GM12878 (cell line): ENCODE results near the gene KBTBD8. TPM values are rescaled to one million over a fixed set of nuclear protein-coding genes. Genes with fewer than 3 reads are reported as not detected.

Experiments used
- ATAC-seq: fragments of 200-7000 bp; cut with Tn5 transposase; 3 replicates; pipeline ENCODE4 v1.9.1; 2020; ENCODE audit warnings: mild to moderate bottlenecking, moderate library complexity
- BruUV-seq: library from RNA; stranded (reverse); fragments of 400-500 nt; replicated peaks from 2 replicates; lab custom pipeline; 2021; lab: Mats Ljungman, UMichigan
- CTCF ChIA-PET: fragments of 300-600 bp; sonication (Branson Sonifier 250); formaldehyde crosslinking; extraction: SDS; loops from one replicate; lab custom pipeline; 2021; ENCODE audit warnings: inconsistent platforms; lab: Yijun Ruan, JAX
- POLR2A ChIA-PET: fragments of 350-600 bp; formaldehyde crosslinking; extraction: SDS; loops from one replicate; lab custom pipeline; 2021; ENCODE audit warnings: inconsistent platforms; lab: Charles Lee
- RAD21 ChIA-PET: fragments of 300-600 bp; sonication (Branson Sonifier 250); formaldehyde crosslinking; loops from one replicate; lab custom pipeline; 2023; ENCODE audit warnings: antibody characterized with exemption; ENCODE audit not compliant: unreplicated experiment; lab: Charles Lee
- SMC1A ChIA-PET: fragments of 300-600 bp; sonication (Branson Sonifier 250); formaldehyde crosslinking; loops from one replicate; lab custom pipeline; 2023; ENCODE audit not compliant: unreplicated experiment, uncharacterized antibody; lab: Charles Lee
- DNase-seq: peaks from one replicate; pipeline ENCODE4 v3.0.0-alpha.2; 2011; ENCODE audit warnings: low read depth, low spot score
- FAIRE-seq: peaks from 3 replicates; lab custom pipeline; 2011; peaks lifted over from hg19 to GRCh38; lab: Jason Lieb, UNC
- H2AFZ ChIP-seq: 2 replicates; pipeline ENCODE4 v1.6.0; 2011; ENCODE audit warnings: low read depth, low read length, control low read depth; ENCODE audit not compliant: control insufficient read depth
- H3K27ac ChIP-seq: 2 replicates; pipeline ENCODE4 v1.5.1; 2011; ENCODE audit warnings: control low read depth; ENCODE audit not compliant: control insufficient read depth, insufficient read depth
- H3K27me3 ChIP-seq, 2 experiments: replicated peaks in 1 of 2; 2 replicates each; pipeline versions ENCODE4 v1.6.0 to v1.6.1; 2011; ENCODE audit warnings: low read length in 1 of 2; ENCODE audit not compliant: control insufficient read depth in 2 of 2, insufficient read depth in 2 of 2
- H3K36me3 ChIP-seq, 2 experiments: 2 replicates each; pipeline ENCODE4 v1.5.1; 2011; ENCODE audit warnings: low read length in 1 of 2; ENCODE audit not compliant: control insufficient read depth in 2 of 2, insufficient read depth in 2 of 2
- H3K4me1 ChIP-seq: 2 replicates; pipeline ENCODE4 v1.6.1; 2011; ENCODE audit warnings: mild to moderate bottlenecking, low read length, moderate library complexity, mixed read lengths; ENCODE audit not compliant: control insufficient read depth, insufficient read depth
- H3K4me2 ChIP-seq: 2 replicates; pipeline ENCODE4 v1.6.0; 2011; ENCODE audit warnings: control low read depth; ENCODE audit not compliant: control insufficient read depth, insufficient read depth
- H3K4me3 ChIP-seq: fragments of 200-600 bp; sonication (generic); 2 replicates; pipeline ENCODE4 v1.5.1; 2016
- H3K79me2 ChIP-seq: 2 replicates; pipeline ENCODE4 v1.6.0; 2011; ENCODE audit warnings: low read length; ENCODE audit not compliant: control insufficient read depth, insufficient read depth
- H3K9ac ChIP-seq: 2 replicates; pipeline ENCODE4 v1.8.0; 2011; ENCODE audit warnings: low read length, control low read depth, mixed read lengths; ENCODE audit not compliant: control insufficient read depth, insufficient read depth
- H3K9me3 ChIP-seq: replicated peaks from 3 replicates; pipeline ENCODE4 v1.5.1; 2011; ENCODE audit warnings: mild to moderate bottlenecking, low read length; ENCODE audit not compliant: control insufficient read depth, insufficient read depth
- H4K20me1 ChIP-seq: 2 replicates; pipeline ENCODE4 v1.6.0; 2011; ENCODE audit not compliant: control insufficient read depth, insufficient read depth
- CBFB ChIP-seq: IDR thresholded peaks from 2 replicates; pipeline ENCODE4 v1.6.1; 2016; ENCODE audit warnings: antibody characterized with exemption, low read depth
- CHD4 ChIP-seq: fragments of 200-600 bp; sonication (generic); IDR thresholded peaks from 2 replicates; pipeline ENCODE4 v1.6.1; 2016; ENCODE audit warnings: mild to moderate bottlenecking
- CREB1 ChIP-seq: IDR thresholded peaks from 2 replicates; pipeline ENCODE4 v1.6.1; 2012; ENCODE audit warnings: low read depth, mild to moderate bottlenecking, inconsistent platforms
- GATAD2B ChIP-seq: fragments of 450-650 bp; conservative IDR thresholded peaks from 2 replicates; pipeline ENCODE4 v1.6.1; 2017; ENCODE audit warnings: low read depth, mild to moderate bottlenecking, moderate library complexity
- POLR2AphosphoS2 ChIP-seq: IDR thresholded peaks from 2 replicates; pipeline ENCODE4 v1.6.1; 2011; ENCODE audit warnings: low read depth, mild to moderate bottlenecking, low read length, improper control_type of control experiment, moderate library complexity
- POU2F2 ChIP-seq: IDR thresholded peaks from 3 replicates; pipeline ENCODE4 v1.6.1; 2011; ENCODE audit warnings: low read depth, mild to moderate bottlenecking, low read length, borderline replicate concordance
- RELA ChIP-seq: fragments of 450-650 bp; IDR thresholded peaks from 2 replicates; pipeline ENCODE4 v1.8.0; 2014; ENCODE audit warnings: borderline replicate concordance; ENCODE audit not compliant: partially characterized antibody
- STAT1 ChIP-seq: fragments of 450-650 bp; conservative IDR thresholded peaks from 2 replicates; pipeline ENCODE4 v1.6.1; 2014; ENCODE audit warnings: antibody characterized with exemption, mild to moderate bottlenecking
- ZNF207 ChIP-seq: fragments of 450-650 bp; IDR thresholded peaks from 2 replicates; pipeline ENCODE4 v1.6.1; 2014; ENCODE audit warnings: antibody characterized with exemption, mild to moderate bottlenecking, borderline replicate concordance
- ZNF384 ChIP-seq: IDR thresholded peaks from 2 replicates; pipeline ENCODE4 v1.6.1; 2012; ENCODE audit warnings: low read depth, mild to moderate bottlenecking, low read length, improper control_type of control experiment, borderline replicate concordance
- WGBS: methylation state at CpG from one replicate; pipeline ENCODE4 v1.1.6; 2016; ENCODE audit warnings: low lambda C conversion rate; ENCODE audit not compliant: insufficient replicate concordance, insufficient coverage; ENCODE audit errors: missing lambda C conversion rate; 5-methylcytosine and 5-hydroxymethylcytosine counted together
- in situ Hi-C: fragments of 300-500 bp; cut with MboI; formaldehyde crosslinking; loops from 9 replicates; pipeline ENCODE4 v1.14.3; 2018; ENCODE audit warnings: mixed read lengths
- intact Hi-C: fragments of 100-400 bp; cut with micrococcal nuclease; formaldehyde crosslinking; loops from one replicate; pipeline ENCODE4 v1.14.2; 2022; ENCODE audit not compliant: unreplicated experiment
- polyA plus RNA-seq, 11 experiments: library from polyadenylated mRNA; depleted of rRNA in 4 of 11; unstranded in 6 of 11; stranded (reverse) in 5 of 11; fragments of >200 nt; fragmentation: Nextera tagmentation in 4 of 11; fragmentation: Illumina TruSeq in 1 of 11; extraction: Ambion mirVana in 4 of 11; extraction: Trizol in 1 of 11; gene quantifications; 1 replicate in 1 of 11; 2 replicates in 10 of 11; pipeline versions ENCODE4 v1.2.1 to v1.2.3, GENCODE V29; 2011 to 2016; ENCODE audit warnings: inconsistent platforms in 2 of 11, missing spikeins in 2 of 11, low read depth in 1 of 11
- total RNA-seq, 4 experiments: library from RNA; depleted of rRNA in 3 of 4; stranded (reverse); fragments of >200 nt in 3 of 4; fragmentation: Illumina TruSeq in 1 of 4; extraction: Trizol in 1 of 4; gene quantifications; 2 replicates each; pipeline versions ENCODE4 v1.2.1 to v1.2.3, GENCODE V29; 2013 to 2021
- TF ChIP-seq, protein P1 (sequence below), 3 experiments: IDR thresholded peaks in 2 of 3; conservative IDR thresholded peaks in 1 of 3; 2 replicates each; pipeline ENCODE4 v1.5.1; 2011; ENCODE audit warnings: low read depth in 3 of 3, low read length in 3 of 3, mild to moderate bottlenecking in 3 of 3, control low read depth in 2 of 3, moderate library complexity in 2 of 3, inconsistent platforms in 1 of 3, mixed read lengths in 1 of 3; ENCODE audit not compliant: control insufficient read depth in 2 of 3, insufficient read depth in 1 of 3; ENCODE audit errors: extremely low read depth in 1 of 3
- TF ChIP-seq, protein P2 (sequence below): fragments of 450-650 bp; IDR thresholded peaks from 2 replicates; pipeline ENCODE4 v1.6.1; 2017; ENCODE audit warnings: mild to moderate bottlenecking
- TF ChIP-seq, protein P3 (sequence below): IDR thresholded peaks from 2 replicates; pipeline ENCODE4 v1.6.1; 2012; ENCODE audit warnings: low read length, inconsistent platforms
- TF ChIP-seq, protein P4 (sequence below): fragments of 450-650 bp; IDR thresholded peaks from 2 replicates; pipeline ENCODE4 v1.6.1; 2017; ENCODE audit warnings: mild to moderate bottlenecking, moderate library complexity

Gene KBTBD8
- total and polyA plus RNA-seq, 10 of the 15 experiments (the other 5 are each of a cell fraction or from before 2014, with no cell fraction given): 8.5 to 44.4 (median 19.3) TPM

DNA sequence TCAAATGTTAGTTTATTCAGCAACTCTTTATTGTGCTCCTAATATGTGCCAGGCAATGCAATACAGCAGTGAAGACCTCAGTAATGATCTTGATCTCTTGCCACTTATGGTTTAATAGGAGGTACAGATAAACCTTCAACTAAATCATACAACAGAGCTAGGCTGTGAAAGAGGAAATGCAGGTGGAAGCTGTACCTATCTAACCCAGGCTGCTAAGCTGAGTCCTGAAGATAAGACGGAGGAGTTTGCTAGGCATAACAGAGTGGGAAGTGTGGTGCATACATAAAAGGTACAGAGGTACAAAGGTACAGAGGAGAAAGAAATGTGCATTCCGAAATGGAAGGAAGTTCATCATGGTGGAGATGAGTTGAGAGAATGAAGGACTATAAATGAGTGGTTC is 35.0 kb downstream of the KBTBD8 start (continued):
- TF ChIP-seq, protein P1, sequence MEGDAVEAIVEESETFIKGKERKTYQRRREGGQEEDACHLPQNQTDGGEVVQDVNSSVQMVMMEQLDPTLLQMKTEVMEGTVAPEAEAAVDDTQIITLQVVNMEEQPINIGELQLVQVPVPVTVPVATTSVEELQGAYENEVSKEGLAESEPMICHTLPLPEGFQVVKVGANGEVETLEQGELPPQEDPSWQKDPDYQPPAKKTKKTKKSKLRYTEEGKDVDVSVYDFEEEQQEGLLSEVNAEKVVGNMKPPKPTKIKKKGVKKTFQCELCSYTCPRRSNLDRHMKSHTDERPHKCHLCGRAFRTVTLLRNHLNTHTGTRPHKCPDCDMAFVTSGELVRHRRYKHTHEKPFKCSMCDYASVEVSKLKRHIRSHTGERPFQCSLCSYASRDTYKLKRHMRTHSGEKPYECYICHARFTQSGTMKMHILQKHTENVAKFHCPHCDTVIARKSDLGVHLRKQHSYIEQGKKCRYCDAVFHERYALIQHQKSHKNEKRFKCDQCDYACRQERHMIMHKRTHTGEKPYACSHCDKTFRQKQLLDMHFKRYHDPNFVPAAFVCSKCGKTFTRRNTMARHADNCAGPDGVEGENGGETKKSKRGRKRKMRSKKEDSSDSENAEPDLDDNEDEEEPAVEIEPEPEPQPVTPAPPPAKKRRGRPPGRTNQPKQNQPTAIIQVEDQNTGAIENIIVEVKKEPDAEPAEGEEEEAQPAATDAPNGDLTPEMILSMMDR (IDR thresholded peaks at IDR 0.05 in 2 of 3, conservative IDR thresholded peaks at IDR 0.05 in 1 of 3; ENCODE audit: control insufficient read depth in 2 of 3, extremely low read depth in 1 of 3, insufficient read depth in 1 of 3, low read depth in 3 of 3, low read length in 3 of 3): no peak
- TF ChIP-seq GATAD2B: no peak

DNA sequence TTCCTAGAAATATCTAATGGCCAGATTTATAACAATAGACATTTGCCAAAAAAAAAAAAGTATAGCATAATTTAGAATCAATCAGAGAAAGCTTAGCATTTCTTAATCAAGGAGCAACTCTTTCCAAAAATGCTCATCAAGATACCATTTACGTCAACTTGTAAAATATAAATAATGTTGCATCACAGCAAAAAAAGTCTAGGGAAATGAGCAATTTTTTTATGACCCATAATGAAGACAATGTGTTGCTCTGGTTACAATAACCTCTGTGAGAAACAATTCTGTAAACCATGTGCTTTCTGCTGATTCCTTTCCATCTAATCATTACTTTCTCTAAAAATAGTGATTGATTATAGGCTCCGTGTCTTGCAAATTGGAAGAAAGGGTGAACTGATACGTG is 36.3 kb downstream of the KBTBD8 start:
- ChIA-PET RAD21 (no interaction called here), CTCF (interaction anchor here (3.8 kb wide), 1 partner anchor 63 kb away, joined by 10 read pairs; no protein-coding TSS in a partner anchor), POLR2A (no interaction called here), SMC1A (interaction anchor here (1.6 kb wide), 1 partner anchor 62 kb away, joined by 5 read pairs; no protein-coding TSS in a partner anchor)
- WGBS: 64% methylated on average over 3 of the region's 3 CpGs
- H3K4me2 ChIP-seq: no peak overlapping the region
- in situ Hi-C loops: no loop called here
- ATAC-seq: no peak
- H3K27me3 ChIP-seq: no peaks in the 10 kb centered on the region
- H3K9me3 ChIP-seq: no peaks in the 10 kb centered on the region
- H3K4me1 ChIP-seq: peaks cover 13% of the 10 kb centered on the region
- no peak for TF ChIP-seq CREB1
- TF ChIP-seq, protein P2, sequence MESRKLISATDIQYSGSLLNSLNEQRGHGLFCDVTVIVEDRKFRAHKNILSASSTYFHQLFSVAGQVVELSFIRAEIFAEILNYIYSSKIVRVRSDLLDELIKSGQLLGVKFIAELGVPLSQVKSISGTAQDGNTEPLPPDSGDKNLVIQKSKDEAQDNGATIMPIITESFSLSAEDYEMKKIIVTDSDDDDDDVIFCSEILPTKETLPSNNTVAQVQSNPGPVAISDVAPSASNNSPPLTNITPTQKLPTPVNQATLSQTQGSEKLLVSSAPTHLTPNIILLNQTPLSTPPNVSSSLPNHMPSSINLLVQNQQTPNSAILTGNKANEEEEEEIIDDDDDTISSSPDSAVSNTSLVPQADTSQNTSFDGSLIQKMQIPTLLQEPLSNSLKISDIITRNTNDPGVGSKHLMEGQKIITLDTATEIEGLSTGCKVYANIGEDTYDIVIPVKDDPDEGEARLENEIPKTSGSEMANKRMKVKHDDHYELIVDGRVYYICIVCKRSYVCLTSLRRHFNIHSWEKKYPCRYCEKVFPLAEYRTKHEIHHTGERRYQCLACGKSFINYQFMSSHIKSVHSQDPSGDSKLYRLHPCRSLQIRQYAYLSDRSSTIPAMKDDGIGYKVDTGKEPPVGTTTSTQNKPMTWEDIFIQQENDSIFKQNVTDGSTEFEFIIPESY: no peak
- no peak for TF ChIP-seq POU2F2
- no peak for TF ChIP-seq CHD4
- no peak for TF ChIP-seq STAT1
- TF ChIP-seq CBFB: no peak
- TF ChIP-seq ZNF384: no peak
- TF ChIP-seq RELA: no peak
- TF ChIP-seq, protein P3, sequence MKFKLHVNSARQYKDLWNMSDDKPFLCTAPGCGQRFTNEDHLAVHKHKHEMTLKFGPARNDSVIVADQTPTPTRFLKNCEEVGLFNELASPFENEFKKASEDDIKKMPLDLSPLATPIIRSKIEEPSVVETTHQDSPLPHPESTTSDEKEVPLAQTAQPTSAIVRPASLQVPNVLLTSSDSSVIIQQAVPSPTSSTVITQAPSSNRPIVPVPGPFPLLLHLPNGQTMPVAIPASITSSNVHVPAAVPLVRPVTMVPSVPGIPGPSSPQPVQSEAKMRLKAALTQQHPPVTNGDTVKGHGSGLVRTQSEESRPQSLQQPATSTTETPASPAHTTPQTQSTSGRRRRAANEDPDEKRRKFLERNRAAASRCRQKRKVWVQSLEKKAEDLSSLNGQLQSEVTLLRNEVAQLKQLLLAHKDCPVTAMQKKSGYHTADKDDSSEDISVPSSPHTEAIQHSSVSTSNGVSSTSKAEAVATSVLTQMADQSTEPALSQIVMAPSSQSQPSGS: no peak
- TF ChIP-seq POLR2AphosphoS2: no peak
- TF ChIP-seq ZNF207: no peak
- TF ChIP-seq, protein P4, sequence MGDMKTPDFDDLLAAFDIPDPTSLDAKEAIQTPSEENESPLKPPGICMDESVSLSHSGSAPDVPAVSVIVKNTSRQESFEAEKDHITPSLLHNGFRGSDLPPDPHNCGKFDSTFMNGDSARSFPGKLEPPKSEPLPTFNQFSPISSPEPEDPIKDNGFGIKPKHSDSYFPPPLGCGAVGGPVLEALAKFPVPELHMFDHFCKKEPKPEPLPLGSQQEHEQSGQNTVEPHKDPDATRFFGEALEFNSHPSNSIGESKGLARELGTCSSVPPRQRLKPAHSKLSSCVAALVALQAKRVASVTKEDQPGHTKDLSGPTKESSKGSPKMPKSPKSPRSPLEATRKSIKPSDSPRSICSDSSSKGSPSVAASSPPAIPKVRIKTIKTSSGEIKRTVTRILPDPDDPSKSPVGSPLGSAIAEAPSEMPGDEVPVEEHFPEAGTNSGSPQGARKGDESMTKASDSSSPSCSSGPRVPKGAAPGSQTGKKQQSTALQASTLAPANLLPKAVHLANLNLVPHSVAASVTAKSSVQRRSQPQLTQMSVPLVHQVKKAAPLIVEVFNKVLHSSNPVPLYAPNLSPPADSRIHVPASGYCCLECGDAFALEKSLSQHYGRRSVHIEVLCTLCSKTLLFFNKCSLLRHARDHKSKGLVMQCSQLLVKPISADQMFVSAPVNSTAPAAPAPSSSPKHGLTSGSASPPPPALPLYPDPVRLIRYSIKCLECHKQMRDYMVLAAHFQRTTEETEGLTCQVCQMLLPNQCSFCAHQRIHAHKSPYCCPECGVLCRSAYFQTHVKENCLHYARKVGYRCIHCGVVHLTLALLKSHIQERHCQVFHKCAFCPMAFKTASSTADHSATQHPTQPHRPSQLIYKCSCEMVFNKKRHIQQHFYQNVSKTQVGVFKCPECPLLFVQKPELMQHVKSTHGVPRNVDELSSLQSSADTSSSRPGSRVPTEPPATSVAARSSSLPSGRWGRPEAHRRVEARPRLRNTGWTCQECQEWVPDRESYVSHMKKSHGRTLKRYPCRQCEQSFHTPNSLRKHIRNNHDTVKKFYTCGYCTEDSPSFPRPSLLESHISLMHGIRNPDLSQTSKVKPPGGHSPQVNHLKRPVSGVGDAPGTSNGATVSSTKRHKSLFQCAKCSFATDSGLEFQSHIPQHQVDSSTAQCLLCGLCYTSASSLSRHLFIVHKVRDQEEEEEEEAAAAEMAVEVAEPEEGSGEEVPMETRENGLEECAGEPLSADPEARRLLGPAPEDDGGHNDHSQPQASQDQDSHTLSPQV: no peak
- TF ChIP-seq, all 136 proteins: peak for 0
- intact Hi-C loops: no loop called here
- H3K9ac ChIP-seq: no peak overlapping the region
- BruUV-seq: no TSS peak
- H3K36me3 ChIP-seq: no peaks in the 10 kb centered on the region
- no peak for FAIRE-seq
- H3K27ac ChIP-seq: no peak overlapping the region
- no peak overlapping the region for H2AFZ ChIP-seq
- no peaks in the 10 kb centered on the region for H3K79me2 ChIP-seq
- no peak overlapping the region for H3K4me3 ChIP-seq
- no peak for DNase-seq
- H4K20me1 ChIP-seq: no peaks in the 10 kb centered on the region
